CD4-positive, alpha-beta memory T cell (primary cell): ENCODE results near the gene CDKL4. TPM values are rescaled to one million over a fixed set of nuclear protein-coding genes. Genes with fewer than 3 reads are reported as not detected.
"Not testable (repeated sequence)": the region's sequence is repeated elsewhere in the genome, so short reads cannot be mapped to it uniquely, and the experiment has no call there.

Source experiments
- CTCF ChIA-PET: fragments of 350-600 bp; sonication (Branson Sonifier 250); formaldehyde crosslinking; loops from one replicate; lab custom pipeline; 2021; ENCODE audit warnings: inconsistent platforms; ENCODE audit not compliant: partially characterized antibody; lab: Charles Lee
- POLR2A ChIA-PET: fragments of 350-600 bp; sonication (Branson Sonifier 250); formaldehyde crosslinking; loops from one replicate; lab custom pipeline; 2021; ENCODE audit not compliant: partially characterized antibody; lab: Charles Lee
- DNase-seq, 5 donors: peaks; one replicate each; pipeline versions ENCODE4 v3.0.0 to v3.0.0-alpha.2; 2020 to 2022; ENCODE audit warnings: mixed read lengths in 1 of 5
- H3K27ac ChIP-seq: one replicate; pipeline ENCODE4 v1.7.0; 2013; ENCODE audit warnings: low read depth, low read length
- H3K27me3 ChIP-seq: 2 replicates; pipeline ENCODE4 v1.7.0; 2013; ENCODE audit warnings: mild to moderate bottlenecking, low read length, moderate library complexity; ENCODE audit not compliant: insufficient read depth
- H3K36me3 ChIP-seq: 2 replicates; pipeline ENCODE4 v1.7.0; 2013; ENCODE audit warnings: mild to moderate bottlenecking, low read length, moderate library complexity; ENCODE audit not compliant: insufficient read depth
- H3K4me1 ChIP-seq: 2 replicates; pipeline ENCODE4 v1.7.0; 2013; ENCODE audit warnings: mild to moderate bottlenecking, low read length, moderate library complexity; ENCODE audit not compliant: insufficient read depth
- H3K4me3 ChIP-seq, 2 donors: one replicate each; pipeline ENCODE4 v1.7.0; 2013; ENCODE audit warnings: low read length in 2 of 2, mild to moderate bottlenecking in 1 of 2
- H3K9me3 ChIP-seq, 2 donors: one replicate each; pipeline ENCODE4 v1.7.0; 2013; ENCODE audit warnings: low read length in 2 of 2, control low read depth in 1 of 2; ENCODE audit not compliant: control insufficient read depth in 1 of 2
- H3K27ac Mint-ChIP-seq, 7 donors: one replicate each; pipeline ENCODE4 v1.8.0; 2020 to 2021; ENCODE audit warnings: mixed read lengths in 7 of 7, mild to moderate bottlenecking in 6 of 7, inconsistent platforms in 3 of 7, moderate library complexity in 3 of 7
- H3K27me3 Mint-ChIP-seq, 2 donors: one replicate each; pipeline ENCODE4 v1.8.0; 2020 to 2021; ENCODE audit warnings: mixed read lengths in 2 of 2
- H3K36me3 Mint-ChIP-seq, 2 donors: one replicate each; pipeline ENCODE4 v1.8.0; 2020 to 2021; ENCODE audit warnings: mixed read lengths in 2 of 2, inconsistent platforms in 1 of 2, mild to moderate bottlenecking in 1 of 2
- H3K4me1 Mint-ChIP-seq, 4 donors: one replicate each; pipeline ENCODE4 v1.8.0; 2020 to 2021; ENCODE audit warnings: mixed read lengths in 4 of 4, mild to moderate bottlenecking in 1 of 4
- H3K4me3 Mint-ChIP-seq, 8 donors: one replicate each; pipeline ENCODE4 v1.8.0; 2020 to 2021; ENCODE audit warnings: mixed read lengths in 8 of 8, mild to moderate bottlenecking in 7 of 8, moderate library complexity in 6 of 8, inconsistent platforms in 3 of 8
- H3K9me3 Mint-ChIP-seq, 8 donors: one replicate each; pipeline ENCODE4 v1.8.0; 2020 to 2021; ENCODE audit warnings: mixed read lengths in 8 of 8, mild to moderate bottlenecking in 5 of 8, inconsistent platforms in 3 of 8, moderate library complexity in 1 of 8
- intact Hi-C: fragments of 100-400 bp; cut with micrococcal nuclease; formaldehyde crosslinking; loops from one replicate; pipeline ENCODE4 v1.15.1; 2023
- polyA plus RNA-seq, 2 donors: library from polyadenylated mRNA; unstranded; fragments of 300-500 nt; fragmentation: Illumina TruSeq; gene quantifications; one replicate each; pipeline ENCODE4 v1.2.3, GENCODE V29; 2021
- total RNA-seq, 2 experiments: library from RNA; stranded (reverse); gene quantifications; one replicate each; pipeline ENCODE4 v1.2.3, GENCODE V29; 2021

CDKL4 gene
- total and polyA plus RNA-seq, 4 experiments from 2014 or later, result 0.38 TPM; not detected in 3

DNA sequence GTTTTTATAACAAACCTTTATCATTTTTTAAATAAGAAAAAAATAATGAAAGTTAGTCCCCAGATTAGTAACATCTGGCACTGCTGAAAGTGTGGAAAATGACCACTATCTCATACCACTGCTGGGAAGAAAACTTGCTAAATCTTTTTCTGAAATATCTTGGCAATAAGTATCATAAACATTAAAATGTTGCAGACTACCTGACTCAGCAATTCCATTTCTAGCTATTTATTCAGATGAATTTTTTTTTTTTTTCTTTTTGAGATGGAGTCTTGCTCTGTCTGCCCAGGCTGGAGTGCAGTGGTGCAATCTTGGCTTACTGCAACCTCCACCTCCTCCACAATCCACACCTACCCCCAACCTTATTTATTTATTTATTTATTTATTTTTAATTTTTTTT, 87.7 kb downstream of the CDKL4 start:
- Histone ChIP-seq H3K4me3 (no peak overlapping the region), H3K27ac (no peak overlapping the region), H3K9me3 (no peaks in the 10 kb centered on the region), H3K4me1 (no peaks in the 10 kb centered on the region), H3K27me3 (no peaks in the 10 kb centered on the region), H3K36me3 (no peaks in the 10 kb centered on the region)
- H3K36me3 Mint-ChIP-seq, result no peaks in the 10 kb centered on the region
- CTCF ChIA-PET, result interaction anchor here (1.6 kb wide), 1 partner anchor 73 kb away, joined by 11 read pairs; no protein-coding TSS in a partner anchor
- no peaks in the 10 kb centered on the region for H3K4me1 Mint-ChIP-seq
- no peak overlapping the region for H3K27ac Mint-ChIP-seq
- H3K4me3 Mint-ChIP-seq, result no peak overlapping the region
- intact Hi-C loops, result no loop called here
- no peak for DNase-seq
- POLR2A ChIA-PET, result interaction anchor here (1.4 to 2.2 kb wide), 2 partner anchors 36 to 74 kb away, joined by 3 to 10 read pairs; partner anchors contain the start of gene SOS1
- peaks cover 0 to 2% (median 0%) of the 10 kb centered on the region in 8 donors for H3K9me3 Mint-ChIP-seq
- H3K27me3 Mint-ChIP-seq, result no peaks in the 10 kb centered on the region

DNA sequence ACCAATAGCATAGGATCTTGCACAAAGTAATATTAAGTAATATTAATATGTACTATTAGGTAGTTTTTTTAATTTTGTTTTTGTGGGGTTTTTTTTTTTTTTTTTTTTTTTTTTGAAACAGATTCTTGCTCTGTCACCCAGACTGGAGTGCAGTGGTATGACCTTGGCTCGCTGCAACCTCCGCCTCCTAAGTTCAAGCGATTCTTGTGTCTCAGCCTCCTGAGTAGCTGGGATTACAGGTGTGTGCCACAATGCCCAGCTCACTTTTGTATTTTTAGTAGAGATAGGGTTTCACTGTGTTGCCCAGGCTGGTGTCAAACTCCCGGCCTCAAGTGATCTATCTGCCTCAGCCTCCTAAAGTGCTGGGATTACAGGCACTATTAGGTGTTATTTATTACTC, 88.2 kb downstream of the CDKL4 start:
- ChIA-PET POLR2A (interaction anchor here (1.4 to 2.2 kb wide), 2 partner anchors 35 to 74 kb away, joined by 3 to 10 read pairs; partner anchors contain the start of gene SOS1), CTCF (interaction anchor here (1.6 kb wide), 1 partner anchor 74 kb away, joined by 11 read pairs; no protein-coding TSS in a partner anchor)
- H3K27ac Mint-ChIP-seq, DNase-seq, H3K27me3 Mint-ChIP-seq, H3K4me1 Mint-ChIP-seq, H3K9me3 ChIP-seq, H3K36me3 ChIP-seq, H3K4me1 ChIP-seq, H3K4me3 Mint-ChIP-seq, H3K36me3 Mint-ChIP-seq, H3K9me3 Mint-ChIP-seq, H3K4me3 ChIP-seq, H3K27me3 ChIP-seq, H3K27ac ChIP-seq, intact Hi-C loops: not testable (repeated sequence)

DNA sequence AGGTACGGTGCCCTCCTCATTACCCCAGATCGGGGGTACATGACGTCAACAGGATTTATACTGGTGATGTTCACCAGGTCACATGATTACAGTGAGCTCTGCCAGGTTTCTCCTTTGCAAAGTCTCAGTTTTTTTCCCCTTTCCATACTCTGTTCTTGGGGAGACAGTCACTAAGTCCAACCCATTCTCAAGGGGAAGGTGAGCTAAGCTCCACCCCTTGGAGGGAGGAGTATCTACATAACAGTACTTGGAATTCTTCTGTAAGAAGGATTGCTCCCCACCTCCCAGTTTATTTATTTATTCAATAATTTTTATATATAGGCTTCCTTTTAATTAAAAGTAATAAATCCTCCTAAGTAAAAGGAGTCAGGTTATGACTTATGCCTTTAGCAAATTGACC, 88.8 kb downstream of the CDKL4 start:
- ChIA-PET POLR2A (interaction anchor here (1.2 to 2.2 kb wide), 3 partner anchors 13 to 75 kb away, joined by 3 to 10 read pairs (median 3); partner anchors contain the start of gene SOS1), CTCF (interaction anchor here (1.6 kb wide), 1 partner anchor 74 kb away, joined by 11 read pairs; no protein-coding TSS in a partner anchor)
- intact Hi-C loops, result no loop called here
- Mint-ChIP-seq H3K4me3 (no peak overlapping the region), H3K27me3 (no peaks in the 10 kb centered on the region), H3K9me3 (peaks cover 0 to 2% (median 0%) of the 10 kb centered on the region in 8 donors), H3K4me1 (no peaks in the 10 kb centered on the region), H3K27ac (no peak overlapping the region), H3K36me3 (no peaks in the 10 kb centered on the region)
- DNase-seq, result no peak
- no peaks in the 10 kb centered on the region for H3K9me3 ChIP-seq
- H3K27ac ChIP-seq, result no peak overlapping the region
- no peaks in the 10 kb centered on the region for H3K4me1 ChIP-seq
- no peak overlapping the region for H3K4me3 ChIP-seq
- H3K36me3 ChIP-seq, result no peaks in the 10 kb centered on the region
- no peaks in the 10 kb centered on the region for H3K27me3 ChIP-seq

DNA sequence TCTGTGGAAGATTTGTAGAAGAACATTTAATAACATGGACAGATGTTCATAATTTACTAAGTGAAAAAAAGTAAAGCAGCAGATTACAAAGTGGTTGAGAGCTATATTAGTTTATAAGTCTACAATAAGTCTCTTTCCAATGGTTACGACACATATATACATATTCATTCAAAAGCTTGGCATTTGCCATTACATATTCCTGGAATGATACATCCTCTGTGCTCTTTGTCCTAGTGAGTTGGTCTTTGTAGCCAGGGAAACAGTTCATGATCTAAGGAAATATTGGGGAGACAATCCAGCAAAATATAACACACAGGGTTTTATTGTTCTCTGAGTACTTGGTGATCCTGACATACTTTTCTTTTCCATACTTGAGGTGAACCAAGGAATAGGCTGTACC, 90.5 kb downstream of the CDKL4 start:
- Mint-ChIP-seq H3K27ac (peak overlapping the region in 1 of 7 donors; percentile 25), H3K27me3 (no peaks in the 10 kb centered on the region), H3K4me1 (no peaks in the 10 kb centered on the region), H3K36me3 (no peaks in the 10 kb centered on the region), H3K4me3 (no peak overlapping the region), H3K9me3 (peaks cover 0 to 2% (median 0%) of the 10 kb centered on the region in 8 donors)
- CTCF ChIA-PET, result interaction anchor here (1.0 to 1.6 kb wide), 2 partner anchors 10 to 29 kb away, joined by 3 read pairs; no protein-coding TSS in a partner anchor
- no peak overlapping the region for H3K27ac ChIP-seq
- no peaks in the 10 kb centered on the region for H3K27me3 ChIP-seq
- H3K4me1 ChIP-seq, result no peaks in the 10 kb centered on the region
- no peaks in the 10 kb centered on the region for H3K36me3 ChIP-seq
- intact Hi-C loops, result no loop called here
- no peaks in the 10 kb centered on the region for H3K9me3 ChIP-seq
- no peak for DNase-seq
- POLR2A ChIA-PET, result interaction anchor here (0.6 kb wide), 1 partner anchor 47 kb away, joined by 3 read pairs; no protein-coding TSS in a partner anchor
- H3K4me3 ChIP-seq, result no peak overlapping the region

DNA sequence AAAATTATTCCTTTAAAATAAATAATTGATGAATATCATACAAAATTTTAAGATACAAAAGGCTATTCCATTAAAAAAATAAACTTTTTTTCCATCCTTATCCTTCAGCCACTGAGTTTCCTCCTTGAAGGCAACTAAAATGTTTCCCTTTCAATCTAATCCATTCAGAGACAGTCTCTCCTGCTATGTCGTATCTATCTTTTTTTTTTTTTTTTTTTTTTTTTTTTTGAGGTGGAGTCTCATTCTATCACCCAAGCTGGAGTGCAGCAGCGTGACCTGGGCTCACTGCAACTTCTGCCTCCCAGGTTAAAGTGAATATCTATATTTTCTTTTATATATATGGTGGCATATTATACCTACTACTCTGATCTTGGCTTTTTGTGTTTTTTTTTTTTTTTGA, 91.3 kb downstream of the CDKL4 start:
- POLR2A ChIA-PET, result interaction anchor here (1.2 kb wide), 1 partner anchor 28 kb away, joined by 3 read pairs; no protein-coding TSS in a partner anchor
- CTCF ChIA-PET, result interaction anchor here (1.6 kb wide), 1 partner anchor 9 kb away, joined by 3 read pairs; no protein-coding TSS in a partner anchor
- no peaks in the 10 kb centered on the region for H3K36me3 Mint-ChIP-seq
- Histone ChIP-seq H3K27me3 (no peaks in the 10 kb centered on the region), H3K27ac (no peak overlapping the region), H3K9me3 (no peaks in the 10 kb centered on the region), H3K4me1 (no peaks in the 10 kb centered on the region), H3K36me3 (no peaks in the 10 kb centered on the region), H3K4me3 (no peak overlapping the region)
- no peak overlapping the region for H3K4me3 Mint-ChIP-seq
- no peaks in the 10 kb centered on the region for H3K4me1 Mint-ChIP-seq
- peaks cover 0 to 2% (median 0%) of the 10 kb centered on the region in 8 donors for H3K9me3 Mint-ChIP-seq
- intact Hi-C loops, result no loop called here
- no peaks in the 10 kb centered on the region for H3K27me3 Mint-ChIP-seq
- DNase-seq, result no peak
- H3K27ac Mint-ChIP-seq, result no peak overlapping the region

DNA sequence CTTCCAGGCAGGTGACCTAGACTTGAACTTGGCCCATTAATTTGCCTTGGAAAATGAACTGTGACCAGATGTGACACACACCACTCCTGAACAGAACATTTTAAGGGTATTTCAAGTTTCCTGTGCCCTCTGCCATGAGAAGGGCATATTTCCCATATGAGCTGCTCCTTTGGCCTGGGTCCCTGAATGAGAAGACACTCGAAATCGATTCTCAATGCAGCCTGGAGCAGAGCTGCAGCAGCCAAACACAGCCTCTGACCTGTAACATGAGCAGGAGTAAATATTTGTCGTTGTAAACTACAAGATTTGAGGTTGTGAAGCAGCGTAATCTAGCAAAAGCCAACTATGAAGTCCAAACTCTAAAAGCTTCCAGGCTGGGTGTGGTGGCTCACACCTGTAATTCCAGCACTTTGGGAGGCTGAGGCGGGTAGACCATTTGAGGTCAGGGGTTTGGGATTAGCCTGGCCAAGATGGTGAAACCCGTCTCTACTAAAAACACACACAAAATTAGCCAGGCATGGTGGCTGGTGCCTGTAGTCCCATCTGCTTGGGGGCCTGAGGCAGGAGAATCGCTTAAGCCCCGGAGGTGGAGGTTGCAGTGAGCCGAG, 92.8 kb downstream of the CDKL4 start:
- no peaks in the 10 kb centered on the region for H3K4me1 Mint-ChIP-seq

DNA sequence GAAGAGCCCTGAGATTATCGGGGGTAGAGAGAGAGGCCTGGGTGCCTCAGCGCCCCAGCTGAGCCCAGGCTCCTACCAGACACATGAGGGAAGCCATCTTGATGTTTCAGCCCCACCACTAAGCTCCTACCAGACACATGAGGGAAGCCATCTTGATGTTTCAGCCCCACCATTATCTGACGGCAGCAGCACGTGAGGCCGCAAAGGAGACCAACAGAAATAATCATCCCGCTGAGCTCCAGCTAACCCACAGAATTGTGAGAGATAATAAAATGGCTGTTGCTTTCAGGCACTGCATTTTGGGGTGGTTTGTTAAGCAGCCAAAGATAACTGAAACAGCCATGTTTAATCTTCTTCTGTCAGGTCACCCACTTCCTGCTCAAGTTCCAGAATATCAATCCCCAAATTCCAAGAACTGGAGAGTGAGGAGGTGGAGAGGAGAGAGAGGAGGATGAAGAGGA, 93.6 kb downstream of the CDKL4 start:
- H3K27me3 ChIP-seq, result no peaks in the 10 kb centered on the region
- no peaks in the 10 kb centered on the region for H3K9me3 ChIP-seq
- H3K4me1 Mint-ChIP-seq, result no peaks in the 10 kb centered on the region
- ChIA-PET POLR2A (interaction anchor here (1.4 kb wide), 1 partner anchor 67 kb away, joined by 4 read pairs; no protein-coding TSS in a partner anchor), CTCF (interaction anchor here (1.2 kb wide), 1 partner anchor 78 kb away, joined by 5 read pairs; no protein-coding TSS in a partner anchor)
- H3K27me3 Mint-ChIP-seq, result no peaks in the 10 kb centered on the region
- intact Hi-C loops, result no loop called here
- no peak overlapping the region for H3K27ac ChIP-seq
- H3K27ac Mint-ChIP-seq, result no peak overlapping the region
- H3K4me3 ChIP-seq, result no peak overlapping the region
- no peak for DNase-seq
- H3K4me3 Mint-ChIP-seq, result no peak overlapping the region
- no peaks in the 10 kb centered on the region for H3K4me1 ChIP-seq
- no peaks in the 10 kb centered on the region for H3K36me3 Mint-ChIP-seq
- H3K36me3 ChIP-seq, result no peaks in the 10 kb centered on the region
- peaks cover 0 to 2% (median 0%) of the 10 kb centered on the region in 8 donors for H3K9me3 Mint-ChIP-seq

More for the DNA sequence above, 92.8 kb downstream of the CDKL4 start:
- no peak overlapping the region for H3K4me3 Mint-ChIP-seq
- H3K27ac Mint-ChIP-seq, result no peak overlapping the region
- DNase-seq, result no peak
- Histone ChIP-seq H3K9me3 (no peaks in the 10 kb centered on the region), H3K4me1 (no peaks in the 10 kb centered on the region), H3K4me3 (no peak overlapping the region), H3K36me3 (no peaks in the 10 kb centered on the region), H3K27ac (no peak overlapping the region), H3K27me3 (no peaks in the 10 kb centered on the region)
- CTCF ChIA-PET, result interaction anchor here (0.8 to 1.2 kb wide), 2 partner anchors 14 to 77 kb away, joined by 4 to 5 read pairs; no protein-coding TSS in a partner anchor
- H3K27me3 Mint-ChIP-seq, result no peaks in the 10 kb centered on the region
- no peaks in the 10 kb centered on the region for H3K36me3 Mint-ChIP-seq
- peaks cover 0 to 2% (median 0%) of the 10 kb centered on the region in 8 donors for H3K9me3 Mint-ChIP-seq
- POLR2A ChIA-PET, result interaction anchor here (1.4 kb wide), 1 partner anchor 66 kb away, joined by 4 read pairs; no protein-coding TSS in a partner anchor
- intact Hi-C loops, result no loop called here
